Mesenchymal stem cell (in vitro differentiated cells and primary cell): Measurements from ENCODE around the gene SFXN4.
"Not testable (repeated sequence)": the region's sequence is repeated elsewhere in the genome, so short reads cannot be mapped to it uniquely, and the experiment has no call there.

Source experiments
- DNase-seq: peaks from one replicate; pipeline ENCODE4 v3.0.0-alpha.2; 2013
- H2AFZ ChIP-seq: one replicate; pipeline ENCODE4 v1.6.1; 2013; ENCODE audit warnings: low read depth, mild to moderate bottlenecking, control low read depth, inconsistent platforms, low read length, moderate library complexity
- H2AK5ac ChIP-seq: 2 replicates; pipeline ENCODE4 v1.6.1; 2013; ENCODE audit warnings: low read length, moderate library complexity, mild to moderate bottlenecking, inconsistent platforms; ENCODE audit not compliant: severe bottlenecking
- H2BK120ac ChIP-seq: one replicate; pipeline ENCODE4 v1.6.1; 2013; ENCODE audit warnings: low read depth, mild to moderate bottlenecking, inconsistent platforms, low read length, moderate library complexity
- H2BK12ac ChIP-seq, 2 experiments: one replicate each; pipeline ENCODE4 v1.6.1; 2013; ENCODE audit warnings: inconsistent platforms in 2 of 2, low read length in 2 of 2, mild to moderate bottlenecking in 2 of 2, moderate library complexity in 2 of 2, control low read depth in 1 of 2
- H2BK15ac ChIP-seq: one replicate; pipeline ENCODE4 v1.6.1; 2013; ENCODE audit warnings: mild to moderate bottlenecking, low read depth, inconsistent platforms; ENCODE audit not compliant: poor library complexity, severe bottlenecking
- H2BK5ac ChIP-seq: 2 replicates; pipeline ENCODE4 v1.6.1; 2013; ENCODE audit warnings: low read depth, mild to moderate bottlenecking, low read length, control low read depth, inconsistent platforms; ENCODE audit not compliant: poor library complexity, severe bottlenecking
- H3K14ac ChIP-seq, 2 experiments: one replicate each; pipeline ENCODE4 v1.6.1; 2013; ENCODE audit warnings: inconsistent platforms in 2 of 2, low read length in 2 of 2, control low read depth in 1 of 2, mild to moderate bottlenecking in 1 of 2, moderate library complexity in 1 of 2
- H3K18ac ChIP-seq, 2 experiments: one replicate each; pipeline ENCODE4 v1.6.1; 2013; ENCODE audit warnings: inconsistent platforms in 2 of 2, low read length in 2 of 2, control low read depth in 1 of 2, low read depth in 1 of 2, mild to moderate bottlenecking in 1 of 2
- H3K23ac ChIP-seq, 2 experiments: one replicate each; pipeline ENCODE4 v1.6.1; 2013; ENCODE audit warnings: inconsistent platforms in 2 of 2, low read length in 2 of 2, mild to moderate bottlenecking in 2 of 2, moderate library complexity in 2 of 2, control low read depth in 1 of 2
- H3K27ac ChIP-seq: 2 replicates; pipeline ENCODE4 v1.5.1; 2013; ENCODE audit warnings: mild to moderate bottlenecking, moderate library complexity, low read length, control low read depth, inconsistent platforms; ENCODE audit not compliant: poor library complexity, severe bottlenecking
- H3K27me3 ChIP-seq, 2 experiments: 2 replicates each; pipeline versions ENCODE4 v1.6.1 to v1.7.0; 2013; ENCODE audit warnings: low read length in 2 of 2, mild to moderate bottlenecking in 2 of 2, moderate library complexity in 2 of 2, control low read depth in 1 of 2, inconsistent platforms in 1 of 2; ENCODE audit not compliant: control insufficient read depth in 1 of 2, insufficient read depth in 1 of 2
- H3K36me3 ChIP-seq, 2 experiments: 2 replicates each; pipeline versions ENCODE4 v1.6.1 to v1.7.0; 2013; ENCODE audit warnings: low read length in 2 of 2, control low read depth in 1 of 2, inconsistent platforms in 1 of 2, low read depth in 1 of 2, mild to moderate bottlenecking in 1 of 2; ENCODE audit not compliant: insufficient read depth in 2 of 2, control insufficient read depth in 1 of 2
- H3K4ac ChIP-seq, 2 experiments: one replicate each; pipeline ENCODE4 v1.6.1; 2013; ENCODE audit warnings: inconsistent platforms in 2 of 2, low read length in 2 of 2, mild to moderate bottlenecking in 2 of 2, moderate library complexity in 2 of 2, control low read depth in 1 of 2, low read depth in 1 of 2
- H3K4me1 ChIP-seq: 2 replicates; pipeline ENCODE4 v1.6.1; 2013; ENCODE audit warnings: low read depth, low read length, control low read depth; ENCODE audit not compliant: control insufficient read depth, insufficient read depth
- H3K4me2 ChIP-seq: 2 replicates; pipeline ENCODE4 v1.6.1; 2013; ENCODE audit warnings: low read length, mild to moderate bottlenecking, inconsistent platforms; ENCODE audit not compliant: poor library complexity, severe bottlenecking
- H3K4me3 ChIP-seq, 2 experiments: 2 replicates each; pipeline versions ENCODE4 v1.5.1 to v1.7.0; 2013; ENCODE audit warnings: low read length in 2 of 2, mild to moderate bottlenecking in 2 of 2, control low read depth in 1 of 2, low read depth in 1 of 2; ENCODE audit not compliant: insufficient read depth in 1 of 2
- H3K79me1 ChIP-seq: replicated peaks from 2 replicates; pipeline ENCODE4 v1.6.1; 2013; ENCODE audit warnings: mild to moderate bottlenecking, control low read depth, low read length, inconsistent platforms; ENCODE audit not compliant: poor library complexity, severe bottlenecking
- H3K9ac ChIP-seq: 2 replicates; pipeline ENCODE4 v1.7.0; 2013; ENCODE audit warnings: mild to moderate bottlenecking, low read length, moderate library complexity
- H3K9me3 ChIP-seq: 2 replicates; pipeline ENCODE4 v1.7.0; 2013; ENCODE audit warnings: mild to moderate bottlenecking, low read length; ENCODE audit not compliant: control insufficient read depth
- H4K8ac ChIP-seq: one replicate; pipeline ENCODE4 v1.6.1; 2013; ENCODE audit warnings: inconsistent platforms, mild to moderate bottlenecking, low read length, moderate library complexity
- H4K91ac ChIP-seq: one replicate; pipeline ENCODE4 v1.6.1; 2013; ENCODE audit warnings: mild to moderate bottlenecking, low read length, inconsistent platforms
- WGBS: methylation state at CpG from one replicate; pipeline ENCODE4 v1.1.7; 2013; ENCODE audit warnings: mixed read lengths; 5-methylcytosine and 5-hydroxymethylcytosine counted together

The SFXN4 gene

DNA sequence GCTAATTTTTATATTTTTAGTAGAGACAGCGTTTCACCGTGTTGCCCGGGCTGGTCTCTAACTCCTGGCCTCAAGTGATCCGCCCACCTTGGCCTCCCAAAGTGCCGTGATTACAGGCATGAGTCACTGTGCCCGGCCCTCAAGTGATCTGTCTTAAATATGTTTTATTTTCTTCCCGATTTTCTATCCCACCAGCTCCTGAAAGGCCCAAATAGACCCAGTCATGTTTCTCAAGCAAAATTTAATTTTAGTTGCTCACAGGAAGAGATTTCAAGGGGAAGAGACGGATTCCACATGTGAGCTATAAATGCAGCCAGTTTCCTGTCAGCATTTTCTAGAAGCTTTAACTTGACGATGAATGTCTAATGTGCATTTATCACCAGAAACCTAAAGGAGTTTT, 49.6 kb downstream of the SFXN4 start:
- Histone ChIP-seq H2BK15ac (peak overlapping the region; percentile 19), H4K8ac (no peak overlapping the region), H3K4me2 (no peak overlapping the region), H3K23ac (no peak overlapping the region), H3K27me3 (no peaks in the 10 kb centered on the region), H4K91ac (no peak overlapping the region), H3K79me1 (peaks cover 7% of the 10 kb centered on the region), H3K27ac (no peak overlapping the region), H3K4me3 (no peak overlapping the region), H2BK12ac (no peak overlapping the region), H3K14ac (no peak overlapping the region), H3K36me3 (peaks cover 35 to 73% of the 10 kb centered on the region in 2 experiments), H2BK120ac (no peak overlapping the region), H2BK5ac (no peak overlapping the region), H3K4me1 (peaks cover 5% of the 10 kb centered on the region), H2AK5ac (no peak overlapping the region), H3K9me3 (no peaks in the 10 kb centered on the region), H3K18ac (peak overlapping the region in 1 of 2 experiments; percentile 52), H2AFZ (no peak overlapping the region), H3K9ac (peak overlapping the region; percentile 18), H3K4ac (no peak overlapping the region)
- WGBS: 41% methylated on average over 7 of the region's 9 CpGs
- peak; percentile 52 for DNase-seq

GRCh38 chr10:119113751-119114732, 51.5 kb downstream of the SFXN4 start:
- H3K14ac ChIP-seq: peak overlapping the region; percentile 29 to 80

DNA sequence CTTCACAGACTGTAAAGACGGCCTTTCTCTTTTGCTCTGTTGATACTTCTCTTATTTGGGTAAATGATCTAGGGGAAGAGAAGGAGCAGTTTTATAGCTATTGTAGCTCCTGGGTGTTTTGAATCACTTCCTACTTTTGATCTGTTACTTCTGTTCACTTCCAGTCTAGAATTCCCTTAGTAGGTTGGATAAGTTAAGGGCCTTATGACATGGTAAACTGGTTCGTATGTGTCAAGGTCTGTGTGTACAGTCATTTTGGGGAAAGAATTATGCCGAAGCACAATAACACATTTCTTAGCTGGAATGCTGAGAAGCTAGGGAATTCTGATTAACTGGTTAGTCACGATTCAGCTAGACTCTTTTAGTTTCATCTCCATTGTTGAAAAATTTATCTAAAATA, 53.5 kb downstream of the SFXN4 start:
- H3K27me3 ChIP-seq: no peaks in the 10 kb centered on the region
- no peak overlapping the region for H4K91ac ChIP-seq
- H3K4me1 ChIP-seq: peaks cover 5% of the 10 kb centered on the region
- no peak overlapping the region for H3K23ac ChIP-seq
- no peak overlapping the region for H3K4ac ChIP-seq
- peaks cover 21 to 74% of the 10 kb centered on the region in 2 experiments for H3K36me3 ChIP-seq
- no peak overlapping the region for H3K27ac ChIP-seq
- H3K18ac ChIP-seq: no peak overlapping the region
- 75% methylated on average over 2 of the region's 4 CpGs for WGBS
- no peaks in the 10 kb centered on the region for H3K9me3 ChIP-seq
- DNase-seq: peak; percentile 14
- peaks cover 7% of the 10 kb centered on the region for H3K79me1 ChIP-seq
- no peak overlapping the region for H2AFZ ChIP-seq
- no peak overlapping the region for H2BK12ac ChIP-seq
- H3K4me3 ChIP-seq: no peak overlapping the region
- H2BK15ac ChIP-seq: no peak overlapping the region
- H2BK5ac ChIP-seq: no peak overlapping the region
- no peak overlapping the region for H2AK5ac ChIP-seq
- peak overlapping the region; percentile 56 for H3K9ac ChIP-seq
- H4K8ac ChIP-seq: no peak overlapping the region
- no peak overlapping the region for H2BK120ac ChIP-seq
- H3K14ac ChIP-seq: no peak overlapping the region
- no peak overlapping the region for H3K4me2 ChIP-seq

More at GRCh38 chr10:119113751-119114732, 51.5 kb downstream of the SFXN4 start:
- peak overlapping the region; percentile 93 for H2BK15ac ChIP-seq
- no peak overlapping the region for H2AK5ac ChIP-seq
- H3K4me3 ChIP-seq: peak overlapping the region in 1 of 2 experiments; percentile 24
- H3K9ac ChIP-seq: peak overlapping the region; percentile 59
- peak overlapping the region; percentile 97 for H4K91ac ChIP-seq
- no peak overlapping the region for H2AFZ ChIP-seq
- H3K4ac ChIP-seq: peak overlapping the region; percentile 54 to 96
- H3K79me1 ChIP-seq: peaks cover 6% of the 10 kb centered on the region
- H2BK120ac ChIP-seq: peak overlapping the region; percentile 97
- H3K9me3 ChIP-seq: no peaks in the 10 kb centered on the region
- H3K27ac ChIP-seq: peak overlapping the region; percentile 54
- no peak overlapping the region for H3K23ac ChIP-seq
- peak; percentile 98 for DNase-seq
- H3K27me3 ChIP-seq: no peaks in the 10 kb centered on the region
- no peak overlapping the region for H2BK5ac ChIP-seq
- no peak overlapping the region for H3K4me2 ChIP-seq
- H2BK12ac ChIP-seq: peak overlapping the region; percentile 57 to 97
- peaks cover 28 to 74% of the 10 kb centered on the region in 2 experiments for H3K36me3 ChIP-seq
- H3K4me1 ChIP-seq: peaks cover 5% of the 10 kb centered on the region
- peak overlapping the region; percentile 62 to 85 for H3K18ac ChIP-seq
- peak overlapping the region; percentile 90 for H4K8ac ChIP-seq
- 59% methylated on average over 8 of the region's 11 CpGs for WGBS

GRCh38 chr10:119107771-119108170, 57.7 kb downstream of the SFXN4 start:
- H3K23ac ChIP-seq, H2AK5ac ChIP-seq, H2BK12ac ChIP-seq, H3K4me3 ChIP-seq, H3K4me2 ChIP-seq, H3K18ac ChIP-seq, H3K27ac ChIP-seq, H2AFZ ChIP-seq, H3K27me3 ChIP-seq, H3K14ac ChIP-seq, H3K9me3 ChIP-seq, H2BK120ac ChIP-seq, H3K9ac ChIP-seq, H2BK15ac ChIP-seq, H4K8ac ChIP-seq, H4K91ac ChIP-seq, DNase-seq, H2BK5ac ChIP-seq, H3K4ac ChIP-seq: not testable (repeated sequence)
- peaks cover 11% of the 10 kb centered on the region for H3K4me1 ChIP-seq
- no CpG with 5 or more reads among the region's 2 CpGs for WGBS
- peaks cover 12% of the 10 kb centered on the region for H3K79me1 ChIP-seq
- H3K36me3 ChIP-seq: peaks cover 15 to 55% of the 10 kb centered on the region in 2 experiments
